Measurements from ENCODE around the gene PIN4.

PIN4 gene

DNA sequence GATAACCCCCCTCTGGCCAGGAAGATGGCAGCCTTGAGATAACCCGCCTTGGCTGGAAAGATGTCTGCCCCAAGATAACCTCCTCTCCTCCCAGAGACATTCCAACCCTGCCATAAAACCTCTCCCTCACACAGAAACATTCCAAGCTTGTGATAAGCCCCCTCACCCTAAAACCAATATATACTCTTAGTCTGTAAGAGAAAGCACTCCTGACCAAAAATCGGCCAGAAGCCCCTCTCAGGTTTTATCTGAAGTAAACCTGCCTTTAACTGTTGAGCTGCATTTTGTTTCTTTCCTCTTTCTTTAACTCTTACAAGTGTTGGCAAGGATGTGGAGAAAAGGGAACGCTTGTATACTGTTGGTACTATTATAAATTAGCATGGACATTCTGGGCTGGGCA lies 48.7 kb downstream of the PIN4 start:
- TF ChIP-seq PAX5 (IDR thresholded peaks at IDR 0.05; ENCODE audit: insufficient read depth, low read length, severe bottlenecking) (no peak), SPI1 (IDR thresholded peaks at IDR 0.05; ENCODE audit: low read depth, low read length) (no peak), TAF1 (IDR thresholded peaks at IDR 0.05; ENCODE audit: low read depth, low read length) (no peak), POLR2AphosphoS5 (IDR thresholded peaks at IDR 0.05; ENCODE audit: low read depth, low read length) (no peak), POU2F2 (IDR thresholded peaks at IDR 0.05; ENCODE audit: low read depth, low read length) (no peak), POLR2A (IDR thresholded peaks at IDR 0.05; ENCODE audit: low read depth, low read length) (no peak)
- no peak for DNase-seq (ENCODE audit: insufficient read length, low spot score)
- FAIRE-seq: no peak

DNA sequence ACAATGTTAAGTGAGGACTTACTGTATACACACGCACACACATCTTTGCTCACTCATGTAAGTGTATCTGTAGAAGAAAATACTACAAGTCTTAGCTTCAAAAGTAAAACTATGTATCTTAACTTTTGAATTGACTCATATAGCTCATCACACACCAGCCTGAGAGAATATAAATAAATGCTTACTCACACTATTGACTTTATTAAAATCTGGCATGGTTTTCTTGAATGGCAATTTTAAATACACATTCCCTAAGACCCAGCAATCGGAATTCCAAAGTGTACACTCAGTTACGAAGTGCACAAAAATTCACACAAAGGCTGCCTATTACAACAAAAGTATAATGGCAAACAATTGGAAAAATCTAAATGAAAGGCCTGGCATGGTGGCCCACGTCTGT lies 55.3 kb downstream of the PIN4 start:
- FAIRE-seq (no peak), DNase-seq (ENCODE audit: insufficient read length, low spot score) (no peak)
- no peak for TF ChIP-seq PAX5 (IDR thresholded peaks at IDR 0.05; ENCODE audit: insufficient read depth, low read length, severe bottlenecking)
- no peak for TF ChIP-seq POLR2A (IDR thresholded peaks at IDR 0.05; ENCODE audit: low read depth, low read length)
- no peak for TF ChIP-seq POU2F2 (IDR thresholded peaks at IDR 0.05; ENCODE audit: low read depth, low read length)
- no peak for TF ChIP-seq SPI1 (IDR thresholded peaks at IDR 0.05; ENCODE audit: low read depth, low read length)
- TF ChIP-seq TAF1 (IDR thresholded peaks at IDR 0.05; ENCODE audit: low read depth, low read length): no peak
- TF ChIP-seq POLR2AphosphoS5 (IDR thresholded peaks at IDR 0.05; ENCODE audit: low read depth, low read length): no peak

- TF ChIP-seq PAX5 (IDR thresholded peaks at IDR 0.05; ENCODE audit: insufficient read depth, low read length, severe bottlenecking): no peak
- no peak for TF ChIP-seq POLR2A (IDR thresholded peaks at IDR 0.05; ENCODE audit: low read depth, low read length)
- TF ChIP-seq POLR2AphosphoS5 (IDR thresholded peaks at IDR 0.05; ENCODE audit: low read depth, low read length): no peak
- no peak for TF ChIP-seq TAF1 (IDR thresholded peaks at IDR 0.05; ENCODE audit: low read depth, low read length)
- no peak for TF ChIP-seq POU2F2 (IDR thresholded peaks at IDR 0.05; ENCODE audit: low read depth, low read length)
- TF ChIP-seq SPI1 (IDR thresholded peaks at IDR 0.05; ENCODE audit: low read depth, low read length): no peak
- FAIRE-seq (no peak), DNase-seq (ENCODE audit: insufficient read length, low spot score) (no peak)
These were observed 56.6 kb downstream of the PIN4 start for GRCh38 chrX:72238183-72238582.

GRCh38 chrX:72238721-72239475 lies 57.3 kb downstream of the PIN4 start, which contains the start of gene ERCC6L:
ERCC6L (minus strand) TSS chrX:72239027; CDS start chrX:72238911, 116 bp downstream.
- FAIRE-seq: peak; percentile 97
- peak; percentile 78 for TF ChIP-seq TAF1 (IDR thresholded peaks at IDR 0.05; ENCODE audit: low read depth, low read length)
- TF ChIP-seq POLR2A (IDR thresholded peaks at IDR 0.05; ENCODE audit: low read depth, low read length): peak; percentile 72; the same call in 1 of the 2 replicates
- TF ChIP-seq POLR2AphosphoS5 (IDR thresholded peaks at IDR 0.05; ENCODE audit: low read depth, low read length): peak; percentile 23; the same call in 1 of the 2 replicates
- TF ChIP-seq POU2F2 (IDR thresholded peaks at IDR 0.05; ENCODE audit: low read depth, low read length): no peak
- DNase-seq (ENCODE audit: insufficient read length, low spot score): peak; percentile 79

DNA sequence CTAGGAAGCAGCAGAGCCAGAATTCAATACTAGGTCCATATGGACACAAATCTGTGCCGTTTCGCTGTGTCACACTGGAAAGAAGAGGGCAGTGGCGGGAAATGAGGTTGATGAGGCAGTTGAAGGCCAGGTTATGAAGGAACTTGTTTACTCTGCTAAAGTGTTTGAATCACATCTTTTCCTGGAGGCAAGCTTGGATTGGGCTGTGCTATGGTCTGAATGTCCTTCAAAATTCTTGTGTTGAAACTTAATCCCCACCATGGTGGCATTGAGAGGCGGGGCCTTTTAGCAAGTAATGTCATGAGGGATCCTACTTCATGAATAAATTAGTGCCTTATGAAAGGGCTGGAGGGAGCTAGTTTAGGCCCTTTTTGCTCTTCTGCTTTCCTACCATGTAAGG lies 59.4 kb downstream of the PIN4 start:
- DNase-seq (ENCODE audit: insufficient read length, low spot score) (no peak), FAIRE-seq (no peak)
- no peak for TF ChIP-seq TAF1 (IDR thresholded peaks at IDR 0.05; ENCODE audit: low read depth, low read length)
- TF ChIP-seq POLR2A (IDR thresholded peaks at IDR 0.05; ENCODE audit: low read depth, low read length): no peak

GRCh38 chrX:72243472-72243871 lies 61.9 kb downstream of the PIN4 start:
- DNase-seq (ENCODE audit: insufficient read length, low spot score) (no peak), FAIRE-seq (no peak)
- TF ChIP-seq POLR2A (IDR thresholded peaks at IDR 0.05; ENCODE audit: low read depth, low read length): no peak
- TF ChIP-seq SPI1 (IDR thresholded peaks at IDR 0.05; ENCODE audit: low read depth, low read length): no peak
- TF ChIP-seq POLR2AphosphoS5 (IDR thresholded peaks at IDR 0.05; ENCODE audit: low read depth, low read length): no peak
- TF ChIP-seq PAX5 (IDR thresholded peaks at IDR 0.05; ENCODE audit: insufficient read depth, low read length, severe bottlenecking): no peak
- TF ChIP-seq POU2F2 (IDR thresholded peaks at IDR 0.05; ENCODE audit: low read depth, low read length): no peak
- TF ChIP-seq TAF1 (IDR thresholded peaks at IDR 0.05; ENCODE audit: low read depth, low read length): no peak

DNA sequence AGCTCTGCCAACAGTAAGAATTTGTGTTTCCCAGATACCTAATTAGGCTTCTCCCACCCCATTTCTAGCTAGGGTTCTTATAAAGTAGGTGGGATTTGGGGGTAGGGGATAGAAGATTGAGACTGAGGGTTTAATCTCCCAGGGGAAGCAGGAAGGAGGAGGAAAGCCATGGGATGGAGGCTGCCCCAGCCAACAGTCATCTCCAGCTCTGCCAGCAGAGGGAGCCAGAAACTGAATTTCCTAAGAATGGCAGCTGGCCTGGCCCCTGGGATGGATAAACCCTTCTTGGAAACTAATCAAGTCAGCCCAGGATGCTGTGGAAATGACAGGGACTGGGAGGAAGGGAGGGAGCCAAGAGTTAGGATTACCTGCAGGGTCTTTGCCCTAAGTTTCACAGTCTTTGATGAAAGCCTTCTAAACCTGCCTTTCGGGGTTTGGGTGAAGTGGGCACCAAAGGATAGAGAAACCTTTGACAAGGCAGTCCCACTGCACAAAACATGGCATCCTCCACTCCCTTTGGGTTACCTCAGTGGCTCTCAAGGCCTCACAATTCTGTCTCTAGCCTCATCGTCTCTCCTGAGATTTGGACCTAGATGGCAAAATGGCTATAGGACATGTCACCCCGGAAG lies 64.0 kb downstream of the PIN4 start:
- DNase-seq (ENCODE audit: insufficient read length, low spot score) (no peak), FAIRE-seq (peak; percentile 77)
- TF ChIP-seq POLR2AphosphoS5 (IDR thresholded peaks at IDR 0.05; ENCODE audit: low read depth, low read length) (no peak), SPI1 (IDR thresholded peaks at IDR 0.05; ENCODE audit: low read depth, low read length) (no peak), TAF1 (IDR thresholded peaks at IDR 0.05; ENCODE audit: low read depth, low read length) (no peak), POU2F2 (IDR thresholded peaks at IDR 0.05; ENCODE audit: low read depth, low read length) (no peak), POLR2A (IDR thresholded peaks at IDR 0.05; ENCODE audit: low read depth, low read length) (no peak), PAX5 (IDR thresholded peaks at IDR 0.05; ENCODE audit: insufficient read depth, low read length, severe bottlenecking) (no peak)

- DNase-seq (ENCODE audit: insufficient read length, low spot score): no peak
- FAIRE-seq: no peak
- TF ChIP-seq POLR2A (IDR thresholded peaks at IDR 0.05; ENCODE audit: low read depth, low read length) (no peak), PAX5 (IDR thresholded peaks at IDR 0.05; ENCODE audit: insufficient read depth, low read length, severe bottlenecking) (no peak), TAF1 (IDR thresholded peaks at IDR 0.05; ENCODE audit: low read depth, low read length) (no peak), POU2F2 (IDR thresholded peaks at IDR 0.05; ENCODE audit: low read depth, low read length) (no peak), SPI1 (IDR thresholded peaks at IDR 0.05; ENCODE audit: low read depth, low read length) (no peak), POLR2AphosphoS5 (IDR thresholded peaks at IDR 0.05; ENCODE audit: low read depth, low read length) (no peak)
These were observed 65.8 kb downstream of the PIN4 start for GRCh38 chrX:72247206-72247942.
